Measurements from ENCODE around the gene RGS11. TPM values are rescaled to one million over a fixed set of nuclear protein-coding genes. Genes with fewer than 3 reads are reported as not detected.
A peak's percentile ranks its signal among the peaks of the same experiment; 100 is the strongest.

Gene RGS11
- total RNA-seq, 2 experiments from 2014 or later: not detected

GRCh38 chr16:306911-307370 is 31.2 kb upstream of the RGS11 start:
- H3K9me3 Mint-ChIP-seq: no peaks in the 10 kb centered on the region
- DNase-seq: no peak
- H3K27me3 Mint-ChIP-seq: no peaks in the 10 kb centered on the region
- intact Hi-C loops (cut with micrococcal nuclease): no loop called here
- no peak overlapping the region for H3K4me3 Mint-ChIP-seq
- no peak overlapping the region for H3K27ac Mint-ChIP-seq
- TF ChIP-seq CTCF (IDR thresholded peaks at IDR 0.05): no peak
- H3K4me1 Mint-ChIP-seq (ENCODE audit: low read depth): peaks cover 14% of the 10 kb centered on the region
- CTCF ChIA-PET: no interaction called here
- POLR2A ChIA-PET: no interaction called here
- no peak for ATAC-seq
- peaks cover 12% of the 10 kb centered on the region for H3K36me3 Mint-ChIP-seq (ENCODE audit: low read depth)

GRCh38 chr16:305916-306626 is 30.3 kb upstream of the RGS11 start:
- ChIA-PET CTCF (no interaction called here), POLR2A (interaction anchor here (1.0 kb wide), 1 partner anchor 11 kb away, joined by 3 read pairs; no protein-coding TSS in a partner anchor)
- Mint-ChIP-seq H3K36me3 (ENCODE audit: low read depth) (peaks cover 12% of the 10 kb centered on the region), H3K4me1 (ENCODE audit: low read depth) (peaks cover 14% of the 10 kb centered on the region), H3K27ac (no peak overlapping the region), H3K27me3 (no peaks in the 10 kb centered on the region), H3K9me3 (no peaks in the 10 kb centered on the region), H3K4me3 (no peak overlapping the region)
- ATAC-seq: no peak
- intact Hi-C loops (cut with micrococcal nuclease): no loop called here
- TF ChIP-seq CTCF (IDR thresholded peaks at IDR 0.05): no peak
- DNase-seq: no peak

GRCh38 chr16:303760-304505 is 28.2 kb upstream of the RGS11 start:
- H3K27ac Mint-ChIP-seq: no peak overlapping the region
- ATAC-seq (peak; percentile 24), DNase-seq (no peak)
- H3K27me3 Mint-ChIP-seq: no peaks in the 10 kb centered on the region
- H3K4me1 Mint-ChIP-seq (ENCODE audit: low read depth): peaks cover 7% of the 10 kb centered on the region
- H3K4me3 Mint-ChIP-seq: no peak overlapping the region
- H3K36me3 Mint-ChIP-seq (ENCODE audit: low read depth): peaks cover 12% of the 10 kb centered on the region
- H3K9me3 Mint-ChIP-seq: no peaks in the 10 kb centered on the region
- TF ChIP-seq CTCF (IDR thresholded peaks at IDR 0.05): no peak
- intact Hi-C loops (cut with micrococcal nuclease): no loop called here
- ChIA-PET CTCF (no interaction called here), POLR2A (no interaction called here)

- no peak for DNase-seq
- Mint-ChIP-seq H3K4me1 (ENCODE audit: low read depth) (peaks cover 4% of the 10 kb centered on the region), H3K4me3 (no peak overlapping the region), H3K27ac (no peak overlapping the region), H3K9me3 (no peaks in the 10 kb centered on the region), H3K27me3 (no peaks in the 10 kb centered on the region), H3K36me3 (ENCODE audit: low read depth) (peaks cover 11% of the 10 kb centered on the region)
- POLR2A ChIA-PET: no interaction called here
- no peak for ATAC-seq
- CTCF ChIA-PET: no interaction called here
- TF ChIP-seq CTCF (IDR thresholded peaks at IDR 0.05): no peak
- intact Hi-C loops (cut with micrococcal nuclease): no loop called here
These were observed 26.2 kb upstream of the RGS11 start for GRCh38 chr16:301950-302349.

- ChIA-PET POLR2A (no interaction called here), CTCF (no interaction called here)
- Mint-ChIP-seq H3K27me3 (no peaks in the 10 kb centered on the region), H3K9me3 (no peaks in the 10 kb centered on the region), H3K27ac (no peak overlapping the region), H3K4me3 (no peak overlapping the region), H3K4me1 (ENCODE audit: low read depth) (peaks cover 3% of the 10 kb centered on the region), H3K36me3 (ENCODE audit: low read depth) (peaks cover 11% of the 10 kb centered on the region)
- no peak for ATAC-seq
- TF ChIP-seq CTCF (IDR thresholded peaks at IDR 0.05): no peak
- intact Hi-C loops (cut with micrococcal nuclease): no loop called here
- DNase-seq: no peak
These were observed 25.5 kb upstream of the RGS11 start for GRCh38 chr16:301235-301634.
